Thoracic aorta (tissue), 2 donors: ENCODE results near the gene DNAJC4. TPM values are rescaled to one million over a fixed set of nuclear protein-coding genes. Genes with fewer than 3 reads are reported as not detected.

ENCODE experiments used
- ATAC-seq: fragments of 150-250 bp; one replicate; pipeline ENCODE4 v1.8.0; 2017; ENCODE audit warnings: low read depth; ENCODE audit not compliant: insufficient number of reproducible peaks, low FRiP score
- DNase-seq: peaks from one replicate; pipeline ENCODE4 v3.0.0-alpha.2; 2020; ENCODE audit warnings: low spot score
- H3K27ac ChIP-seq, 2 donors: fragments of 200-600 bp; sonication (generic); 1 replicate in 1 of 2; 2 replicates in 1 of 2; pipeline ENCODE4 v1.5.1; 2016; ENCODE audit warnings: mild to moderate bottlenecking in 2 of 2, moderate library complexity in 2 of 2
- H3K27me3 ChIP-seq: fragments of 200-600 bp; sonication (generic); replicated peaks from 2 replicates; pipeline ENCODE4 v1.6.0; 2016; ENCODE audit warnings: mild to moderate bottlenecking; ENCODE audit not compliant: insufficient read depth
- H3K36me3 ChIP-seq: fragments of 200-600 bp; sonication (generic); one replicate; pipeline ENCODE4 v1.5.1; 2016
- H3K4me1 ChIP-seq, 2 donors: fragments of 200-600 bp; sonication (generic); 1 replicate in 1 of 2; 2 replicates in 1 of 2; pipeline versions ENCODE4 v1.5.1 to v1.6.0; 2016; ENCODE audit warnings: low read depth in 2 of 2, mild to moderate bottlenecking in 1 of 2; ENCODE audit not compliant: control insufficient read depth in 1 of 2
- H3K4me3 ChIP-seq: fragments of 200-600 bp; sonication (generic); 2 replicates; pipeline ENCODE4 v1.5.1; 2016; ENCODE audit warnings: mild to moderate bottlenecking
- H3K9me3 ChIP-seq: fragments of 200-600 bp; sonication (generic); 2 replicates; pipeline ENCODE4 v1.5.1; 2016
- CTCF ChIP-seq: fragments of 200-600 bp; sonication (generic); IDR thresholded peaks from one replicate; pipeline ENCODE4 v1.5.1; 2019; ENCODE audit warnings: antibody characterized with exemption
- total RNA-seq, 2 donors: library from RNA; depleted of rRNA; stranded (reverse); fragments of >200 nt; gene quantifications; one replicate each; pipeline versions ENCODE4 v1.1.0 to v1.2.3, GENCODE V29; 2016

Gene DNAJC4
- total RNA-seq: 10 to 100 TPM; 13.5 to 53.2 TPM

GRCh38 chr11:64230171-64230984, at the start of gene DNAJC4:
TSS of gene DNAJC4 (plus strand) at chr11:64230548. CDS start at chr11:64230855, 307 bp downstream.
- no peak for TF ChIP-seq CTCF
- Histone ChIP-seq H3K4me3 (peak within 1 kb of the TSS; percentile 85), H3K27ac (peak within 1 kb of the TSS; percentile 88 to 90), H3K4me1 (peaks cover 29 to 73% of the 10 kb centered on the region in 2 donors), H3K27me3 (no peaks in the 10 kb centered on the region), H3K9me3 (no peaks in the 10 kb centered on the region), H3K36me3 (no peaks in the 10 kb centered on the region)
- ATAC-seq (no peak), DNase-seq (peak; percentile 83)

- ATAC-seq: no peak
- no peaks in the 10 kb centered on the region for H3K27me3 ChIP-seq
- H3K4me3 ChIP-seq: peak overlapping the region; percentile 63
Observed at GRCh38 chr11:64180891-64181290, 49.5 kb upstream of the DNAJC4 start.

GRCh38 chr11:64181506-64182411, 48.6 kb upstream of the DNAJC4 start:
- ATAC-seq: peak; percentile 47

More at GRCh38 chr11:64180891-64181290, 49.5 kb upstream of the DNAJC4 start:
- TF ChIP-seq CTCF: no peak
- Histone ChIP-seq H3K9me3 (no peaks in the 10 kb centered on the region), H3K4me1 (peaks cover 25 to 42% of the 10 kb centered on the region in 2 donors), H3K36me3 (no peaks in the 10 kb centered on the region), H3K27ac (peak overlapping the region in 1 of 2 donors; percentile 79)
- no peak for DNase-seq

GRCh38 chr11:64183890-64184289, 46.5 kb upstream of the DNAJC4 start:
- H3K27me3 ChIP-seq: no peaks in the 10 kb centered on the region
- H3K4me3 ChIP-seq: no peak overlapping the region
- no peaks in the 10 kb centered on the region for H3K9me3 ChIP-seq
- no peak for TF ChIP-seq CTCF
- ATAC-seq (no peak), DNase-seq (no peak)
- H3K36me3 ChIP-seq: no peaks in the 10 kb centered on the region
- H3K4me1 ChIP-seq: peaks cover 25 to 50% of the 10 kb centered on the region in 2 donors
- peak overlapping the region; percentile 85 to 94 for H3K27ac ChIP-seq

More at GRCh38 chr11:64181506-64182411, 48.6 kb upstream of the DNAJC4 start:
- peak overlapping the region; percentile 63 for H3K4me3 ChIP-seq
- H3K9me3 ChIP-seq: no peaks in the 10 kb centered on the region
- peak; percentile 81 for DNase-seq
- no peaks in the 10 kb centered on the region for H3K27me3 ChIP-seq
- no peaks in the 10 kb centered on the region for H3K36me3 ChIP-seq
- no peak for TF ChIP-seq CTCF
- H3K4me1 ChIP-seq: peaks cover 25 to 42% of the 10 kb centered on the region in 2 donors
- H3K27ac ChIP-seq: peak overlapping the region; percentile 79 to 86
